ENCODE measurements around the gene NT5C.
"Not testable (repeated sequence)": the region's sequence is repeated elsewhere in the genome, so short reads cannot be mapped to it uniquely, and the experiment has no call there.

Gene NT5C

DNA sequence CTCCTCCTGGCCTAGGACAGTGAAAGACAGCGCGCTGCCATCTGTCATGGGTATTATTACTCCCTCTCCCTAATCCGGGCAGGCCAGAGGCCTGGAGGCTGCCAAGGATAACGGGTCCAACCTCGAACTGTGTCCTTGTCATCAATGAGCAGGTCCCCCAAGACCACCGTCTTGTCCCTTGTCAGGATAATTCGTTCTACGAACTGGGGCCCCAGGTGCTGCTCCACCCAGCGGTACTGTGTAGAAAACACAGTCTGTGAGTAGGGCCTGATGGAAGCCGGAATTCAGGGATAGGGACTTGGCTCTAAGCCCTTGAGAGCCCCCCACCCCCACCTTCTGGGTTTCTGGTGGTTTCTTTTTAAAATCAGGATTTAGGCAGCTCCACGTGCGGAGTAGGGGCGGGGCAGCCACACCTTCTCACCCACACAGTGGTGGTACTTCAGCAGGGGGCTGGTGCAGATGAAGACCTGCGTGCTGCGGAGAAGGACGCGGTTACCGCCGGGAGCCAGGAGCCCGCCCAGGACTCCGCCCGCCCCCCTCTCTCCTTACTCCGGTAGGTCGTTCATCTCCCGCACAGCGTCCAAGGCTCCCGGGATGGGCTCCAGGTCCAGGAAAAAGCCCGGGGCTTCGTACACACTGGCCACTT, 787 bp downstream of the NT5C start:
- peak; percentile 65 to 71 for DNase-seq
- TF ChIP-seq POLR2A (IDR thresholded peaks at IDR 0.05; ENCODE audit: low read length) = no peak
- TF ChIP-seq GATA1 (IDR thresholded peaks at IDR 0.05; ENCODE audit: low read depth, low read length) = no peak

DNA sequence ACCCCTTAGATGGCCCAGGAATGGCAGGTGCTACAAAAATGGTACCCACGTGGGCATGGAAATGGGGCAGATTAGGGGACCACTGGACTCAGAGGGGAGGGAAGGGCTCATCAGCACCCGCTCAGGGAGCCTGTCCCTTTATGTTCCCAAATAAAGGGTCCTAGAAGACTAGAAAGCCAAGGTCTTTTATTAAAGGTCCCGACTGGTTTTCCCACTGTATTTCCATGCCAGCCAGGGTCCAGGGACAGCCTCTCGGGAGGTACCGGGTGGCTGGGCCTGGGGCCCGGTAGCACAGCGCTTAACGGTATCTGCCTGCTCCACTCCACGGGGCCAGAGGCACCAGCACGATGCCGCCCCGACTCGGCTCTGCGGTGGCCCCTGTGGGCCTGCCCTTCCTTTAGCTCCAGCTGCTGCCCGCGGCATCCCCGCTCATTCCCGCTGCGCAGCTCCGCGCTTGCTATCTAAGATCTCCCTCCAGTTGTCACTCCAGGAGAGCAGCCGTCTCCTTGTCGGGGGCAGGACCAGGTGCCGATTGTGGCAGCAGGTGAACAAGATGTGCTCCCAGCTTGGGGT, 1.4 kb downstream of the NT5C start:
- DNase-seq = no peak
- TF ChIP-seq GATA1 (IDR thresholded peaks at IDR 0.05; ENCODE audit: low read depth, low read length) (no peak), POLR2A (IDR thresholded peaks at IDR 0.05; ENCODE audit: low read length) (no peak)

DNA sequence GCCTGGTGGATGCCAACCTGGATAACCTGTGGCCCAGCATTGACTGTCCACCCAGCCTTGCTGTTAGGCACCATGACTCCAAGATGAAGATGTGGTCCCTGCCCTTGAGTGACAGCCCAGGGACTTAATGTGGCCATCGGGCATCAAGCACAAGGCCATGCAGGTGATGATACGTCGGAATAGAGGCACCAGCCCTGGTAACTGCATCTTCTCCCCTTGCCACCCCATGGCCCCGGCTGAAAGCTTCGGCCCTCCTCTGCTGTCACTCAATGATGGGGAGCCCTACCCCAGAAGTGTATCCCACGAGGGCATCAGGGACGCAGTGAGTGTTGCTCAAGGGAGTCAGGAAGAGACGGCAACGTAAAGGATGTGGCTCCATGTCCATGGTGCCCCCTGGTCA, 2.0 kb downstream of the NT5C start:
- TF ChIP-seq GATA1 (IDR thresholded peaks at IDR 0.05; ENCODE audit: low read depth, low read length) (no peak), POLR2A (IDR thresholded peaks at IDR 0.05; ENCODE audit: low read length) (no peak)

DNA sequence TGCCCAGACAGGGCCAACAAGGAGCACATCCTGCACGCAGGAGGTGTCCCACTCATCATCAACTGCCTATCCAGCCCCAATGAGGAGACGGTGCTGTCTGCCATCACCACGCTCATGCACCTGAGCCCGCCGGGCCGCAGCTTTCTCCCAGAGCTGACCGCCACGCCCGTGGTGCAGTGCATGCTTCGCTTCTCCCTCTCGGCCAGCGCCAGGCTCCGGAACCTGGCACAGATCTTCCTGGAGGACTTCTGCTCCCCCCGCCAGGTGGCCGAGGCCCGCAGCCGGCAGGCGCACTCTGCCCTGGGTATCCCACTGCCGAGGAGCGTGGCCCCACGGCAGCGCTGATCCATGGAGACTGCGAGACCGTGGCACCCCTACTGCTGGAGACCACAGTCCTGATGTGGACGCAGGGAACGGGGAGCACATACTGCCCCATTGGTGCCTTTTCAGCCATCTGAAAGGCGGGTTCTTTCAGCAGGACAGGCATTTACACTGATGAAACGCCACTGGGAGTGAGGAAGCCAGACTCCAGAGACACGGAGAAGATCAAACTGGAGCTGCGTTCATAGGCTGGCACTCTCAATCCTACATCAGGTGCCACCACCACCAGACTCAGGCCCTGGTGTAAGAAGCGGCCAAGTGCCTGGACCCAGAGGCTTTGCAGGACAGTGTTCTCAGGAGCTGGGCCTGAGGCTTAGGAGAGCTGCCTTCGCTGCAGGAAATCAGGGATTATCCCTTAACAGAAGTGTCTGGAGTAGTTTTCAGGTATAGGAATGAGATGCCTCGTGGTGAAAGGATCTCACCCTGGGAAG, 2.6 kb downstream of the NT5C start:
- TF ChIP-seq POLR2A (IDR thresholded peaks at IDR 0.05; ENCODE audit: low read length) (no peak), GATA1 (IDR thresholded peaks at IDR 0.05; ENCODE audit: low read depth, low read length) (no peak)

More for the DNA sequence above, 2.0 kb downstream of the NT5C start:
- no peak for DNase-seq

DNA sequence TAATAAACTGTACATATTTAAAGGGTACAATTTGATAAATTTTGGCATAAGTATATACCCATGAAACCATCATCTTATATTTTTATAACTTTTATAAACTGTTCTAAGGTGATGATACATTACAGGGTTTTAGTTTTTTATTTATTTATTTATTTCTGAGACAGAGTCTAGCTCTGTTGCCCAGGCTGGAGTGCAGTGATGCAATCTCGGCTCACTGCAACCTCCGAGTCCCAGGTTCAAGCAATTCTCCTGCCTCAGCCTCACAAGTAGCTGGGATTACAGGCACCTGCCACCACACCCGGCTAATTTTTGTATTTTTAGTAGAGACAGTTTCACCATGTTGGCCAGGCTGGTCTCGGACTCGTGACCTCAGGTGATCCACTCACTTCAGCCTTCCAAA, 3.6 kb downstream of the NT5C start:
- DNase-seq = not testable (repeated sequence)

More for the DNA sequence above, 2.6 kb downstream of the NT5C start:
- DNase-seq = no peak

DNA sequence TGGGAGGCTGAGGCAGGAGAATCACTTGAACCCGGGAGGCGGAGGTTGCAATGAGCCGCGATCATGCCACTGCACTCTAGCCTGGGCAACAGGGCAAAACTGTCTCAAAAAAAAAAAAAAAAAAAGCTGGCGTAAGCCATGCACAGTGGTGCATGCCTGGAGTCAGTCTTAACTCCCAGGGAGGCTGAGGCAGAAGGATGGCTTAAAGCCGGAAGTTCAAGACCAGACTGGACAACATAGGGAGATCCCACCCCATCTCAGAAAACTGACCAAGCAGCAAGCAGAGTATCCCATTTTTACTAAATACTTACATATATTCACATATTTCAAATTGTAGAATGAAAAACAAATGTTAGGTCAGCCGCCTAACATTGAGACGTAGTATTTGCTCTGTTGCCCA, 4.6 kb downstream of the NT5C start:
- DNase-seq = no peak
- no peak for TF ChIP-seq POLR2A (IDR thresholded peaks at IDR 0.05; ENCODE audit: low read length)
- no peak for TF ChIP-seq GATA1 (IDR thresholded peaks at IDR 0.05; ENCODE audit: low read depth, low read length)

DNA sequence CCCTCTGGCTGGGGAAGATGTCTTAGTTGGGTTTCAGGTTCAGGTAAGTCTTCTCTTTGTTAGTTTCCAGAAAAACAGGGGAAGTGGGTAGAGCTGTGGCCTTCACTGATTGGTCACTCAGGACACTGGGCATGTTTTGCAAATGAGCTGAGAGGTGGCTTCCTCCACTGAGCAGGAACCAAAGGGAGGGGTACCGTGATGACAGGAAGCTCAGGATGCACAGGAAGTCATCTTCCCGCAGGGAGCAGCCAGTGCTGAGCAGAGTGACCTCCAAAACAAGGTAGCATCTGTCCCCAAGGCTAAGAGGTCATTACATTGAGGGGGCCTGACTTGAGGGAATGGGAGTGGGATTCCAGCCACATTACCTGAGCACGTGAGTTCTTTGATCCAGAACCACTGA, 5.6 kb downstream of the NT5C start:
- no peak for DNase-seq
- TF ChIP-seq POLR2A (IDR thresholded peaks at IDR 0.05; ENCODE audit: low read length) = no peak
- TF ChIP-seq GATA1 (IDR thresholded peaks at IDR 0.05; ENCODE audit: low read depth, low read length) = no peak

DNA sequence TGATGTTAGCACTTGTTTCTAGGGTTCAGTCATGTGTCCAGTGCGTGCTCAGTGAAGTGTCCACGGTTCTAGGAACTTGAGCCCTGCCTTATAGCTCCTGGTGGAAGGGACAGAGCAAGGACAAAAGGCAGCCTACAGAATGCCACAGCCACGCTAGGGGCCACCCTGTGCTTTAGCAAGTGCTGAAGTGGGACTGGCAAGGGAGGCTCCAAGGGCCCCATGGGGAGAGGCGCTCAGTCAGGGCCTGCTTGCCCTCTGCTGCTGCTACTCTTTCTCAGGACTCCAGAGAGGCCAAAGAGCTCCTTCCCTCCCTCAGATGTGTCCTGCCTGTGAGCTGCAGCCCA, 6.8 kb downstream of the NT5C start:
- DNase-seq = peak in 1 of 2 experiments; percentile 45

DNA sequence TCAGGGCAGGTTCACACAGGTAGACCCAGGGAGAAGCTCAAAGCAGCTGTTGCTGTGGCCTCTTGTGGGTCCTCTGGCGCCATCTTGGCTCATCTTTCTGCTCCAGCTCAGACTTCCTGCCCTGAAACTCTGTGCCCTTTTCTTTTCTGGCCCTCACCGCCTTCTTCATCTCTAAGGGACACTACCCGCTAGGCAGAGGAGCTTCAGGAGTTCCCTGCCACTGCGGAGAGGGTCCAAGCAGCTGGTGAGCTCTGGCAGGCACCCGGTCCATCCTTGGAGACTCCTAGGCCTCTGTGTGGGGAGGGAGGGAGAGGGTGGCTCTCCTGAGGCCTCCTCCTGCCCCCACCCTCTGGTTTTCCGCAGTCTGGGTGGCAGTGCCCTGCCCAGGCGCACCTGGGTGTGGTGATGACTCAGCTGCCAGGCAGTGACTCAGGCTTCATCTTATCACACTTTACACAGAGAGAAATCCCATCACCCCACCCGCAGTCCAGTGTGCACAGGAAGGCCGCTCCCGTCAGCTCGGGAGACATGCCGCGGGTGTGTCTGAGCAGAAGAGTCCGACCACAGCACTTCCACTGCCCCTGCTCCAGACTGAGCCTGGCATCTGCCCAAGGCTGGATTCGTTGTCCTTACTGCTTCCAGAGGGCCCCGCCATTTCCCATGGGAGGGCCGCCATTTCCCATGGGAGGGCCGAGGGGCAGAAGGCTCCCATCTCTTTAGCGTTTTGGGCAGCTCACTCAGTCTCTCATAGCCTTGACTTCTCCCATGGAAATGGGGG, 7.3 kb downstream of the NT5C start:
- DNase-seq = peak; percentile 94 to 95
- peak; percentile 21 for TF ChIP-seq GATA1 (IDR thresholded peaks at IDR 0.05; ENCODE audit: low read depth, low read length)
- peak; percentile 95 for TF ChIP-seq POLR2A (IDR thresholded peaks at IDR 0.05; ENCODE audit: low read length)

More for the DNA sequence above, 6.8 kb downstream of the NT5C start:
- TF ChIP-seq GATA1 (IDR thresholded peaks at IDR 0.05; ENCODE audit: low read depth, low read length) = no peak
- no peak for TF ChIP-seq POLR2A (IDR thresholded peaks at IDR 0.05; ENCODE audit: low read length)

DNA sequence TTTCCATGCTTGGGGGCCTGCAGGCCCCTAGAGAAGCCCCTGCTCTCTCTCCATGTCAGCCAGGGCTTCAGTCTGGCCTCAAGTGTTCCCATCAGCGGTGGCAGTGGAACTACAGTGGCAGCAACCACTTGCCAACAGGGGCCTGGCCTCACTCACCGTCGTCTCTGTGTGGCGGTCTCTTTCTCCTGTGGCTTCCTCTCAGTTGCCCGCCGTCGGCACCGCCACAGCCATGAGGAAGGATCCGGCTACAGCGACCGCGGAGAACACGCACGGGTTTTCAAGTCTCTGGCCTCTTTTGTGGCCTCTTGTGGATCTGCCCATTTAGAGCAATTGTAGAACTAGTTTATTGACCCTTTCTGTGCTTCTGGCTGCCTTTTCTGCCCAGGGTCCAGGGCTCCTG, 13.2 kb downstream of the NT5C start:
- DNase-seq = no peak
- no peak for TF ChIP-seq GATA1 (IDR thresholded peaks at IDR 0.05; ENCODE audit: low read depth, low read length)
- TF ChIP-seq POLR2A (IDR thresholded peaks at IDR 0.05; ENCODE audit: low read length) = no peak

DNA sequence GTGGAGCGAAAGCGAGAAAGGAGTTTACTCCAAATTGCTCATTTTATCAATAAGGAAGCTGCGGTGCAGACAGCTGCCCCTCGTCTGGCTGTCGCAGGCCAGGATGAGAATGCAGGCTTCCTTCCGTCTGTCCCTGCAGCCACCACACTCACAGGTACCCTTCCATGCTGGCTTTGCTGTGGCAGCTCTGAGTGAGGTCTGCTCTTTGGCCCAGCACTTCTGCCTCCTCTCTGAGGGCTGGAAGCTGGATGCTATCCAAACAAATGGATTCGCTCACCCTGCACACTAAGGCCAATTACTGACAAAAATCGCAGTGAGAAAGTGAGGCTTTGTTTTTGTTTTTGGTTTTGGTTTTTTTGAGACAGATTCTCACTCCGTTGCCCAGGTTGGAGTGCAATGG, 14.8 kb downstream of the NT5C start:
- no peak for TF ChIP-seq GATA1 (IDR thresholded peaks at IDR 0.05; ENCODE audit: low read depth, low read length)
- TF ChIP-seq POLR2A (IDR thresholded peaks at IDR 0.05; ENCODE audit: low read length) = no peak
- DNase-seq = no peak

DNA sequence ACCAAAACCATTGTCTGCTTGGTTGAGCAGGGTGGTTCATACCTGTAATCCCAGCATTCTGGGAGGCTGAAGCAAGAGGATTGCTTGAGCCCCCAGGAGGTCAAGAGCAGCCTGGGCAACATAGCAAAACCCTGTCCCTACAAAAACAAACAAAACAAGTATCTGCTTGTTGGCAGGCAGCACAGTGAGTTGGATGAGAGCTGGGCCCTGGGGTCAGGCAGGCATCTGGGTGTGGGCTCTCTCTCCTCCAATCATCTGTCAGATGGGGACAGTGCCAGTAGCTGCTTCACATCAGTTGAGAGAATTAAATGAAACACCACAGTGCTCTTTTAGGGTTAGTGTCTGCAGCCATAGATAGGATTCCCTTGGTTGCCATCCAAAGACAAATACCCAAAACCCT, 16.0 kb downstream of the NT5C start:
- peak; percentile 67 to 68 for DNase-seq
- TF ChIP-seq POLR2A (IDR thresholded peaks at IDR 0.05; ENCODE audit: low read length) (peak; percentile 57), GATA1 (IDR thresholded peaks at IDR 0.05; ENCODE audit: low read depth, low read length) (no peak)

DNA sequence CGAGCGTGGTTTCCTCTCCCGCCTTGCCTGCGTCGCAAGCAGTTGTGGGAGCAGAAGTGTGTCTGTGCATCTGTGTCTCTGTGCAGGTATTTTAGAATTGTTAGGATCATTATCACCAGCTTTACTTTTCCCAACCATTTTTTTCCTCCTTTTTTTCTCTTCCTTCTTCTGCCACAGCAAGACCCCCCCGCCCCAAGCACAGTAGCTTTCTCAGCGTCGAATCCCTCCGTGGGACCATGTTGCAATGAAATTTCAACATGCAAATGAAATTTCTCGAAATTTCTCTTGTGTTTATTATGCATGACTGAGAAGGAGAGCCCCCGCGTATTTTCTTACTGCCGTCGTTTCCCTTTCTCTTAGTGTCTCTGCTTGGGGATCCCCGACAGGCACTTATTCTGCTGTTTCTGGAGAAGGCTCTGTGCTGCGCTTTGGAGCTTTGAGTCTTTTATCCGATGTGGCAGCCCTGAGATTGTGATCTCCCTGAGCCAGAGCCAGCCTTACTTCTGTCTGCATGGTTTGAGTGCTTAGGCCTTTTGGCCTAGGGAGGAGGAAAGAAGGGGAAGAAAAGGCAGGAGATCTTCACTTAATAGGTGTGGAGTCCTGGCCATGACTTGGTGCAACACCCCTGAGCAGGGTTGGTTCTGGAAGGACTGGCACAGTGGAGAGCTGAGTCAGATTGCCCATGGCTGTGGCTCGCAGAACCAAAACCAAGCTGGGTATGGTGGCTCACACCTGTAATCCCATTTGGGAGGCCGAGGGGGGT, 16.8 kb downstream of the NT5C start:
- TF ChIP-seq POLR2A (IDR thresholded peaks at IDR 0.05; ENCODE audit: low read length) (no peak), GATA1 (IDR thresholded peaks at IDR 0.05; ENCODE audit: low read depth, low read length) (no peak)
- DNase-seq = peak; percentile 66 to 74

Data from erythroblast (primary cell).